Activated T-cell treated with anti-CD3 and anti-CD28 coated beads, Interleukin-2, amount 50 U/mL, for 72 hours (primary cell): ENCODE data around the gene AKAP13. TPM values are rescaled to one million over a fixed set of nuclear protein-coding genes. Genes with fewer than 3 reads are reported as not detected.

Source experiments
- ATAC-seq, 2 donors: fragments of 150-1000 bp; cut with Tn5 transposase; replicated peaks in 1 of 2; 2 replicates each; pipeline ENCODE4 v1.10.0; 2021; ENCODE audit warnings: moderate library complexity in 2 of 2, mild to moderate bottlenecking in 1 of 2
- DNase-seq, 2 donors: peaks; one replicate each; pipeline ENCODE4 v3.0.0; 2021 to 2022; ENCODE audit warnings: mixed read lengths in 1 of 2
- H3K27ac Mint-ChIP-seq: one replicate; pipeline ENCODE4 v1.8.0; 2022; ENCODE audit warnings: mild to moderate bottlenecking, moderate library complexity, mixed read lengths
- H3K27me3 Mint-ChIP-seq: one replicate; pipeline ENCODE4 v1.8.0; 2022; ENCODE audit warnings: low read depth, mixed read lengths
- H3K36me3 Mint-ChIP-seq, 2 donors: one replicate each; pipeline ENCODE4 v1.8.0; 2022; ENCODE audit warnings: mixed read lengths in 2 of 2, mild to moderate bottlenecking in 1 of 2; ENCODE audit not compliant: insufficient read depth in 2 of 2
- H3K4me1 Mint-ChIP-seq: one replicate; pipeline ENCODE4 v1.8.0; 2022; ENCODE audit warnings: low read depth, mixed read lengths
- H3K4me3 Mint-ChIP-seq, 2 donors: one replicate each; pipeline ENCODE4 v1.8.0; 2022; ENCODE audit warnings: mild to moderate bottlenecking in 2 of 2, mixed read lengths in 2 of 2, moderate library complexity in 2 of 2
- H3K9me3 Mint-ChIP-seq, 2 donors: one replicate each; pipeline ENCODE4 v1.8.0; 2022; ENCODE audit warnings: mixed read lengths in 2 of 2
- total RNA-seq, 2 donors: library from RNA; stranded (reverse); gene quantifications; one replicate each; pipeline ENCODE4 v1.2.3, GENCODE V29; 2022

AKAP13 gene
- total RNA-seq, 2 donors from 2014 or later, result 134 to 185 TPM

- ATAC-seq, result no peak
- Mint-ChIP-seq H3K36me3 (peaks cover 4 to 18% of the 10 kb centered on the region in 2 donors), H3K4me3 (peak overlapping the region; percentile 42 to 46), H3K27me3 (no peaks in the 10 kb centered on the region), H3K27ac (peak overlapping the region; percentile 32), H3K4me1 (peaks cover 73% of the 10 kb centered on the region), H3K9me3 (no peaks in the 10 kb centered on the region)
- no peak for DNase-seq
Measured at GRCh38 chr15:85598219-85598618, 217.8 kb downstream of the AKAP13 start.

GRCh38 chr15:85598718-85599398 lies 218.5 kb downstream of the AKAP13 start:
- H3K4me3 Mint-ChIP-seq, result no peak overlapping the region

GRCh38 chr15:85600001-85600400 lies 219.6 kb downstream of the AKAP13 start:
- no peak for ATAC-seq
- no peak for DNase-seq
- H3K4me3 Mint-ChIP-seq, result no peak overlapping the region
- no peaks in the 10 kb centered on the region for H3K27me3 Mint-ChIP-seq
- H3K36me3 Mint-ChIP-seq, result peaks cover 6 to 20% of the 10 kb centered on the region in 2 donors
- H3K9me3 Mint-ChIP-seq, result no peaks in the 10 kb centered on the region
- H3K27ac Mint-ChIP-seq, result no peak overlapping the region
- H3K4me1 Mint-ChIP-seq, result peaks cover 67% of the 10 kb centered on the region

More at GRCh38 chr15:85598718-85599398, 218.5 kb downstream of the AKAP13 start:
- DNase-seq, result no peak
- no peak for ATAC-seq
- Mint-ChIP-seq H3K27ac (peak overlapping the region; percentile 22), H3K27me3 (no peaks in the 10 kb centered on the region), H3K9me3 (no peaks in the 10 kb centered on the region), H3K36me3 (peaks cover 6 to 21% of the 10 kb centered on the region in 2 donors), H3K4me1 (peaks cover 74% of the 10 kb centered on the region)

- H3K27ac Mint-ChIP-seq, result peak overlapping the region; percentile 31
- no peaks in the 10 kb centered on the region for H3K9me3 Mint-ChIP-seq
- H3K4me3 Mint-ChIP-seq, result no peak overlapping the region
- peaks cover 36% of the 10 kb centered on the region for H3K4me1 Mint-ChIP-seq
- no peak for DNase-seq
- ATAC-seq, result peak in 1 of 2 donors; percentile 30
- peaks cover 3 to 12% of the 10 kb centered on the region in 2 donors for H3K36me3 Mint-ChIP-seq
- H3K27me3 Mint-ChIP-seq, result no peaks in the 10 kb centered on the region
Measured at GRCh38 chr15:85603160-85603559, 222.8 kb downstream of the AKAP13 start.

GRCh38 chr15:85603703-85604102 lies 223.3 kb downstream of the AKAP13 start:
- peaks cover 31% of the 10 kb centered on the region for H3K4me1 Mint-ChIP-seq
- no peaks in the 10 kb centered on the region for H3K9me3 Mint-ChIP-seq
- H3K36me3 Mint-ChIP-seq, result peaks cover 3 to 10% of the 10 kb centered on the region in 2 donors
- DNase-seq (no peak), ATAC-seq (no peak)
- H3K4me3 Mint-ChIP-seq, result no peak overlapping the region
- H3K27me3 Mint-ChIP-seq, result no peaks in the 10 kb centered on the region
- peak overlapping the region; percentile 9 for H3K27ac Mint-ChIP-seq

- peaks cover 27% of the 10 kb centered on the region for H3K4me1 Mint-ChIP-seq
- no peaks in the 10 kb centered on the region for H3K9me3 Mint-ChIP-seq
- H3K36me3 Mint-ChIP-seq, result peaks cover 3 to 10% of the 10 kb centered on the region in 2 donors
- ATAC-seq (no peak), DNase-seq (no peak)
- no peak overlapping the region for H3K27ac Mint-ChIP-seq
- no peaks in the 10 kb centered on the region for H3K27me3 Mint-ChIP-seq
- H3K4me3 Mint-ChIP-seq, result no peak overlapping the region
Measured at GRCh38 chr15:85604194-85604593, 223.8 kb downstream of the AKAP13 start.

- DNase-seq (no peak), ATAC-seq (no peak)
- Mint-ChIP-seq H3K9me3 (no peaks in the 10 kb centered on the region), H3K27ac (no peak overlapping the region), H3K4me3 (peak overlapping the region; percentile 44 to 85), H3K4me1 (peaks cover 27% of the 10 kb centered on the region), H3K27me3 (no peaks in the 10 kb centered on the region), H3K36me3 (peaks cover 11 to 15% of the 10 kb centered on the region in 2 donors)
Measured at GRCh38 chr15:85606738-85607137, 226.3 kb downstream of the AKAP13 start.

GRCh38 chr15:85607141-85607806 lies 226.9 kb downstream of the AKAP13 start:
- DNase-seq (no peak), ATAC-seq (peak; percentile 91 to 92)
- H3K27ac Mint-ChIP-seq, result no peak overlapping the region
- peaks cover 28% of the 10 kb centered on the region for H3K4me1 Mint-ChIP-seq
- H3K27me3 Mint-ChIP-seq, result no peaks in the 10 kb centered on the region
- H3K4me3 Mint-ChIP-seq, result peak overlapping the region; percentile 44 to 85
- H3K36me3 Mint-ChIP-seq, result peaks cover 11 to 16% of the 10 kb centered on the region in 2 donors
- no peaks in the 10 kb centered on the region for H3K9me3 Mint-ChIP-seq

- Mint-ChIP-seq H3K4me1 (peaks cover 23% of the 10 kb centered on the region), H3K36me3 (peaks cover 11 to 15% of the 10 kb centered on the region in 2 donors), H3K27ac (no peak overlapping the region), H3K4me3 (peak overlapping the region in 1 of 2 donors; percentile 85), H3K9me3 (no peaks in the 10 kb centered on the region), H3K27me3 (no peaks in the 10 kb centered on the region)
- DNase-seq (no peak), ATAC-seq (peak; percentile 35 to 41)
Measured at GRCh38 chr15:85607842-85608241, 227.4 kb downstream of the AKAP13 start.

GRCh38 chr15:85609492-85609891 lies 229.1 kb downstream of the AKAP13 start:
- Mint-ChIP-seq H3K4me3 (no peak overlapping the region), H3K27me3 (no peaks in the 10 kb centered on the region), H3K27ac (no peak overlapping the region), H3K4me1 (peaks cover 11% of the 10 kb centered on the region), H3K9me3 (no peaks in the 10 kb centered on the region), H3K36me3 (peaks cover 8 to 12% of the 10 kb centered on the region in 2 donors)
- DNase-seq (no peak), ATAC-seq (no peak)

GRCh38 chr15:85611361-85611760 lies 231.0 kb downstream of the AKAP13 start:
- no peaks in the 10 kb centered on the region for H3K9me3 Mint-ChIP-seq
- ATAC-seq, result no peak
- peak overlapping the region; percentile 77 for H3K27ac Mint-ChIP-seq
- DNase-seq, result no peak
- H3K36me3 Mint-ChIP-seq, result peaks cover 8 to 12% of the 10 kb centered on the region in 2 donors
- H3K4me3 Mint-ChIP-seq, result no peak overlapping the region
- H3K27me3 Mint-ChIP-seq, result no peaks in the 10 kb centered on the region
- H3K4me1 Mint-ChIP-seq, result peaks cover 19% of the 10 kb centered on the region

GRCh38 chr15:85614059-85614458 lies 233.7 kb downstream of the AKAP13 start:
- Mint-ChIP-seq H3K27ac (no peak overlapping the region), H3K9me3 (no peaks in the 10 kb centered on the region), H3K4me3 (no peak overlapping the region), H3K36me3 (peaks cover 8 to 9% of the 10 kb centered on the region in 2 donors), H3K4me1 (peaks cover 19% of the 10 kb centered on the region), H3K27me3 (no peaks in the 10 kb centered on the region)
- DNase-seq (no peak), ATAC-seq (no peak)

GRCh38 chr15:85615930-85616329 lies 235.5 kb downstream of the AKAP13 start:
- Mint-ChIP-seq H3K4me1 (peaks cover 17% of the 10 kb centered on the region), H3K27me3 (no peaks in the 10 kb centered on the region), H3K27ac (peak overlapping the region; percentile 24), H3K9me3 (no peaks in the 10 kb centered on the region), H3K4me3 (peak overlapping the region in 1 of 2 donors; percentile 15), H3K36me3 (peaks cover 6 to 9% of the 10 kb centered on the region in 2 donors)
- ATAC-seq, result peak; percentile 31 to 42
- DNase-seq, result peak; percentile 25 to 34
